HG03342 (cell line): ENCODE measurements around the gene OSBPL9.
"Not testable (repeated sequence)": the region's sequence is repeated elsewhere in the genome, so short reads cannot be mapped to it uniquely, and the experiment has no call there.

ENCODE experiments used
- ATAC-seq: cut with Tn5 transposase; IDR thresholded peaks from one replicate; pipeline ENCODE4 v1.9.1; 2021; ENCODE audit warnings: mild to moderate bottlenecking, moderate library complexity; ENCODE audit not compliant: unreplicated experiment

Gene OSBPL9

DNA sequence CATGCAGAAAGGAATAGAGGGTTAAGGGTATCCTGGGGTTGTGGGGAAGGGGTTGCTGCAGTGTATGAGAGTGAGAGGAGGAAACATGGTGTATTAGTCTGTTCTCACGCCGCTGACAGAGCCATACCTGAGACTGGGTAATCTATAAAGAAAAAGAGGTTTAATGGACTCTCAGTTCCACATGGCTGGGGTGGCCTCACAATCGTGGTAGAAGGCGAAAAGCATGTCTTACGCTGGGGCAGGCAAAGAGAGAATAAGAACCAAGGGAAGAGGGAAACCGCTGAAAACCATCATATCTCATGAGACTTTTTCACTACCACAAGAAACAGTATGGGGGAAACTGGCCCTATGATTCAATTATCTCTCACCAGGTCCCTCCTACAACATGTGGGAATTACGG lies 17.7 kb downstream of the OSBPL9 start:
- ATAC-seq: no peak

DNA sequence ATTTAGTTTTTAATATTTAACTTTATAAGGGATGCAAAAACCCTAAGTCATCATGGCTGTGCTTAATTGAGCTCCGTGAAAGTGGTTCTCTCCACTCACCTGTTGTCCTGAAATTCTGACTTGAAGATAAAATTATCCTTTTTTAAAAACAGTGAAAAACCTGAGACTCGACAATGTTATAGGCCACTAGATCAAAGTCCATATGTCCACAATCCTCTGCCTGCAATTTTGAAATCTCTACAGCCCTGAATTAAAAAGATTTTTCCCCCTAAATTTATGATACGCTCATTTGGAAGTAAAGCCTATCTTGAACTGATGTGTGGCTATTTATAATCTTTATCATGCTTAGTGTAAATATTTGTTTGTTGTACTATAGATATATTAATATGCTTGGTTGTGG lies 18.7 kb downstream of the OSBPL9 start:
- ATAC-seq: no peak

DNA sequence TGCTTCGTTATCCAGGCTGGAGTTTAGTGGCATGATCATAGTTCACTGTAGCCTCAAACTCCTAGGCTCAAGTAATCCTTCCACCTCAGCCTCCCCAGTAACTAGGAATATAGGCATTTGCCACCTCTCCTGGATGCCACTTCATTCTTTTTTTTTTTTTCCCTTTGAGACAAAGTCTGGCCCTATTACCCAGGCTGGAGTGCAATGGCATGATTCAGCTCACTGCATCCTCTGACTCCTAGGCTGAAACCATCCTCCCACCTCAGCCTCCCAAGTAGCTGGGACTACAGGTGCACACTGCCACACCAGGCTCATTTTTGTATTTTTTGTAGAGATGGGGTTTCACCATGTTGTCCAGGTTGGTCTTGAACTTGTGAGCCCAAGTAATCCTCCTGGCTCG lies 19.3 kb downstream of the OSBPL9 start:
- no peak for ATAC-seq

DNA sequence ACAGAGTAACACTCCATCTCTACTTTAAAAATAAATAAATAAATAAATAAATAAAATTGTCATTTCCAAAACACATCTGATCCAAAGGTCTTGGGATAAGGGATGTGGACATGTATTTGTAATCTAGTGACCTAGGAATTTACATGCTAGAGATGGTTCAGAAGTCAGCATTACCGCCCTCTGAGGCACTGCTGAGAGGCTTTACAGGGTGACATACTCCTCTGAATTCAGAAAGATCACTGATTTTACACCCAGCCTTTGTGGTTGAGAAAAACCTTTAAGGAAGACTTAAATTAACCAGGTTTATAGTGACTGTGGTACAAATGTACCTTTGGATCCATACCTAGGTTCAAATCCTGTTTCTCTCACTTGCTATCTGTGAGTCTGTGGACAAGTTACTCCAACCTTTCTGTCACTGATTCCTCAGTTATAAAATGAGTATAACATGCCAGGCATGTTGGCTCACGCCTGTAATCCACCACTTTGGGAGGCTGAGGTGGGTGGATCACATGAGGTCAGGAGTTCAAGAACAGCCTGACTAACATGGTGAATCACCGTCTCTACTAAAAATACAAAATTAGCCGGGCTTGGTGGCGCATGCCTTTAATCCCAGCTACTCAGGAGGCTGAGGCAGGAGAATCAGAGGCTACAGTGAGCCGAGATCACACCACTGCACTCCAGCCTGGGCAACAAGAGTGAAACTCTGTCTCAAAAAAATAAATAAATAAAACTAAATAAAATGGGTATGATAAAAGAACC lies 20.1 kb downstream of the OSBPL9 start:
- no peak for ATAC-seq

DNA sequence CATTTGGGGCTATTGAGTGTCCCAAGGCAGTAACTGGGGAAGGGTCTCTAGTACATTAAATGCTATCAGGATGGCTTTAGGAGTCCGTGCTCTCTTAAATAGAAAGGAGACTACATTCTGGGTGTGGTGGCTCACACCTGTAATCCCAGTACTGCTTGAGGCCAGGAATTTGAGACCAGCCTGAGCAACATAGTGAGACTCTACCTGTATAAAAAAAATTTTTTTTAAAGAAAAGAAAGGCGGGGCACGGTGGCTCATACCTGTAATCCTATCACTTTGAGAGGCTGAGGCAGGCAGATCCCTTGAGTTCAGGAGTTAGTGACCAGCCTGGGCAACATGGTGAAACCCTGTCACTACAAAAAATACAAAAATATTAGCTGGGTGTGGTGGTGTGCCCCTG lies 21.5 kb downstream of the OSBPL9 start:
- ATAC-seq: no peak

DNA sequence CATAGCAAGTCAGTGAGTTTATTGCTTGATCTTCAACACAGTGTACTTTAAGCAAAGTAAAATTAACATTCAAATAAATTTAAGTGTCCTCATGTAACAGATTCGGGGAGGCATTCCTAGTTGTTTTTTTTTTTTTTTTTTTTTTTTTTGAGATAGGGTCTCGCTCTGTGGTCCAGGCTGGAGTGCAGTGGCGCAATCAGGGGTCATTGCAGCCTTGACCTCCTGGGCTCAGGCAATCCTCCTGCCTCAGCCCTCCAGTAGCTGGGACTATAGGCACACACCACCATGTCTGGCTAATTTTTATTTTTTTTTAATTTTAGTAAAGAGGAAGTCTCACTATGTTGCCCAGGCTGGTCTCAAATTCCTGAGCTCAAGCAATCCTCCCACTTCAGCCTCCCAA lies 22.8 kb downstream of the OSBPL9 start:
- no peak for ATAC-seq

DNA sequence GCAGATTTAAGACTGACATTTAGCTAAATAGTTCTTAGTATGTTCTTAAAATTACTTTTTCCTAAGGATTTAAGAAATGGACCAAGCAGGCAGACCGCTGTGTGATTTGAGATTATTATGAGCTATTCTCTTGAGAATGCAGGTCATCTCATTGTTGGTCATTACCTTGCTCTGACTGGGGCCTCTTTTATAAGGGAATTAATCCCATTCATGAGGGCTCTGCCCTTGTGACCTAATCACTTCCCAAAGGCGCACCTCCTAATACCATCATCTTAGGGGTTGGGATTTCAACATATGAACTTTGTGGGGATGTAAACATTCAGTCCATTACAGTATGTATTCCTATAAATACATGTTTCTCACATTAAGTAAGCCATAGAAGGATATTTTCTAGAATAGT lies 24.2 kb downstream of the OSBPL9 start:
- no peak for ATAC-seq

DNA sequence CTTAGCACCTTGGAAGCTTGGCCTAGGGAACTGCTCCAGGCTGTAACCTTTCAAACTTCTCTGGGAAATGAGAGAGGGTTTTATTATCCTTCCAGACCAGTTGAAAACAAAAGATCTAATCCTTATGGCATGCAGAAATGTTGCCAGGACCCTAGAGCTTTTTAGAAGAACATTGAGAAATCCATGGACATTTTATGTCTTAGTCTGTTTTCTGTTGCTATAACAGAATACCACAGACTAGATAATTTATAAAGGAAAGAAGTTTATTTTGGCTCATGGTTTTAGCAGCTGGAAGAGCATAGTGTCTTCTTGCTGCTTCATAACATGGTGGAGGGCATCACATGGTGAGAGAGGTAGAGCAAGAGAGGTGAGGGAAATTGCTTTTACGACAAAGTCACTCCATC lies 25.8 kb downstream of the OSBPL9 start:
- no peak for ATAC-seq

DNA sequence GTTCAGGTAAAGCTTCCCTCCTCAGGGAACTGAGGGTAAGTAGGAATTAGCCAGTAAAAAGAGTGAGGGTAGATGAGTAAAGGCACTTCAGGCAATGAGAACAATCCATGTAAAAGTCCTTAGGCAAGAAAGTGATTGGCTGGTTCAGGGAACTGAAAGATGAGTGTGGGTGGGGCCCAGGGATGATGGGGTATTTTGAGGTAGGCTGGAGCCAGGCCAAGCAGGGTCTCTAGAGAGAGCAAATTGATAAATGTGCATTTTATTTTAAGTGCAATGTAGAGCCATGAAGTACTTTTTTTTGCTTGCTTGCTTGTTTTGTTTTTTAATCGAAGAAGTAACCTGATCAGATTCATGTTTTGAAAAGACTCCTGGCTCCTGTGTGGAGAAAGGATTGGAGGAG lies 26.5 kb downstream of the OSBPL9 start:
- no peak for ATAC-seq

DNA sequence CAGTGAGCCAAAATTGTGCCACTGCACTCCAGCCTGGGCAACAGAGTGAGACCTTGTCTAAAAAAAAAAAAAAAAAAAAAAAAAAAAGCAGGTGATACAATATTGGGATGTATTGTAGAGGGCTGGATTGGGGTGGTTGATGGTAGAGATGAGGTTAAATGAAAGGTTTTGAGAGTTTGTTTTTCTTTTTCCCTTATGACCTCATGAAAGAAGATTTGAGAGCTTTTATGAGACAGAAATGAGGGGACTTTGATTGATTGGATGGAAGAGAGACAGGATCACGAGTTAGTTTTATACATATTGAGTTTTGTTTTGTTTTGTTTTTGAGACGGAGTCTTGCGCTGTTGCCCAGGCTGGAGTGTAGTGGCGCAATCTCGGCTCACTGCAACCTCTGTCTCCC lies 27.1 kb downstream of the OSBPL9 start:
- ATAC-seq: no peak

DNA sequence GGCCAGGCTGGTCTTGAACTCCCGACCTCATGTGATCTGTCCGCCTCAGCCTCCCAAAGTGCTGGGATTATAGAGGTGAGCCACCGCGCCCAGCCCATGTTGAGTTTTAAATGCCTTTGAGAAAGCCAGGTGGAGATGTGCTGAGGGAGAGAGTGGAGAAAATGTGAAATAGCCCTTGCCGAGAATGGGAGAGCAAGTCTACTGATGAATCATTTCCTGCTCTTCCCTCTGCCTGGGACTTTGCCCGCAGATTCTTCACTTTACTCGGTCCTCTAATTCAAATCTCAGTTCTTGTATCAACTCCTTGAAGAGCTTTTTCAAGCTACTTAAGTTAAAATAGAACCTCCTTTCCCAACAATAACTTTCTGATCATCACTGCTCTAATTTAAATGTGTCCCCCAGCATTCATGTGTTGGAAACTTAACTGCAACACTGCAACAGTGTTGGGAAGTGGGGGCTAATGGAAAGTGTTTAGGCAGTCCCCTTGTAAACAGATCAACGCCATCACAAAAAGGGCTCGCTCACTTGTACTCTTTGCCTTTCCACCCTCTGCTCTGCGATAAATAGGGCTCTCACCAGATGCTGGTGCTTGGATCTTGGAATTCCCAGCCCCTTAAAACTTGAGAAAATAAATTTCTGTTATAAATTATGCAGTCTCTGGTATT lies 27.8 kb downstream of the OSBPL9 start:
- no peak for ATAC-seq

DNA sequence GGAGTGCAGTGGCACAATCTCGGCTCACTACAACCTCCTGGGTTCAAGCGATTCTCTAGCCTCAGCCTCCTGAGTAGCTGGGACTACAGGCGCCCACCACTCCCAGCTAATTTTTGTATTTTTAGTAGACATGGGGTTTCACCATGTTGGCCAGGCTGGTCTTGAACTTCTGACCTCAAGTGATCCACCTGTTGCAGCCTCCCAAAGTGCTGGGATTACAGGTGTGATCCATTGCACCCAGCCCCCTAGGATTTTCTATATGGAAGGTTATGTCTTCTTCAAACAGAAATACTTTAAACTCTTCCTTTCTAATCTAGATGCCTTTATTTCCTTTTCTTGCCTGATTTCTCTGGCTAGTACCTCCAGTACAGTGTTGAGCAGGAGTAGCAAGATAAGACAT lies 29.7 kb downstream of the OSBPL9 start:
- ATAC-seq: not testable (repeated sequence)

DNA sequence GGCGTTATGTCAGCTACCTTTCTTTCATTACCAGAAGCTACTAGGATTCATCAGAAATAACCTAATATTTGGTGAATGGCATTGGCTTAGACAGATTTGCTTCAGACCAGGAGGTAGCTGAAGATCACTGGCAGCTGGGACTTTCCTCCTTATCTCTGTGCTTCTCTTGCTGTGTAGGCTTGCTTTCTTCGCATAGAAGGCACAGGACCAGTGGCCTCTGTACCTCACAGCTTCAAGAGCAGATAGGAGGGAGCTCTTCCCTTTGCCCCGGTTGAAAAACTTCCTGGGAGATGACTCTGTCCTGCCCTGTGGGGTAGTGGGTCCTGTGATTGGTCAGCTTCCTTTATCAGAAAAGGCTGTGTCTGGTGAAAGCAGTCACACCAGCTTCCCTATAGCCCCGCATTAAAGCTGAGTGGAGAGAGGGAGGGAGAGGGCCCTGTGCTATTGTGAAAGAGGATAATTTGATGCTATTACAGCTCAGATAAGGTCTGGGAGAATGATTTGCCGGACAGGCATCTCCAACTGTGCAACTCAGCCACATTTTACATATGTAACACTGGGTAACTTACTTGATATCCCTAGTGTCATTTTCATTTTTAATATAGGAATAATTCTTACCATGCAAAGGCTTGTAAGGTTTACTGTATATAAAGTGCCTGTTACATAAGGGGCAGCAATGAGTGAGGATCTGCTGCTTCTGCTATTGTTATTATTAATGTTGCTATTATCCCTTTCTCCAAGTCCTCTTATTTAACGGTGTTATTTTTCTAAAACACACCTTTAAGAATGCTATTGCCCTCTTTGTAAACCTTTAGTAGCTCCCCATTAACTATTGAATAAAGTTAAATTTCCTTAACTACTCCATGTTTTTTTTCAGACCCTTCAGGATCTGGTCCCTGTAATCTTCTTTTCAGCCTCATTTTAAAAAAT lies 31.6 kb downstream of the OSBPL9 start:
- no peak for ATAC-seq

DNA sequence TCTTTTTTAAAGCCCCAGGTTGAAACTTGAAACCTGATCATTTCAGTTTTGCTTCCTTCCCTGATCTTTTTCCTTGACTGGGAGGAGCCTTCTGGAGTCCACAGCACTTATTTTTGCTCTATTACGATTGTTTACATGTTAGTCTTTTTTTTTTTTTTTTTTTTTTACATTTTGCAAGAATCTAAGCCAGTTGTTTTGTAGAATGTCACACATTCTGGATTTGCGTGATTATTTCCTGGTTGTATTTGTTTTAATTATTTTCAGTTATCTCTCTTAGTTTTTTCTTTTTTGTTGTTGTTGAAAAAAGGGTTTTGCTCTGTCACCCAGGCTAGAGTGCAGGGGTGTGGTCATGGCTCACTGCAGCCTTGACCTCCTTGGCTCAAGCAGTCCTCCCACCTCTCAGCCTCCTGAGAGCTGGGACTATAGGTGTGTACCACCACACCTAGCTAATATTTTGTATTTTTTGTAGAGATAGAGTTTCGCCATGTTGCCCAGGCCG lies 32.8 kb downstream of the OSBPL9 start:
- no peak for ATAC-seq

DNA sequence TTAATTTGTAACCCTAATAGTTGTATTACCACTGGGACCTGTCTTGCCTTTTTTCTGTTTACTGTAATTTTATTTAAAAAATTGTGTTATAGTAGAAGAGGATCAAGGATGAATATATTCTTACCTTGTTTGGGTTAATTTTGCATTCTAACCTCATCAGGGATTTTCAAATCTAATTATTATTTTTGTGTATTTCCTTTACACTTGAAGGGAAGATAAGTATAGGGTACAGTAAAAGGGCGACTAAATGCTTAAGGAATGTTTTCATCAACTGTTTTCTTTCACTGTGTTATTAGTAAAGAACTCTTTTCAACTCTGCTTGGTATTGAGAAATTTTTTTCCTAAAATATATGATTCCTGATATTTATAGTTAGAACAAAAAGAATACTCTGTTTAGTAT lies 33.3 kb downstream of the OSBPL9 start:
- no peak for ATAC-seq

DNA sequence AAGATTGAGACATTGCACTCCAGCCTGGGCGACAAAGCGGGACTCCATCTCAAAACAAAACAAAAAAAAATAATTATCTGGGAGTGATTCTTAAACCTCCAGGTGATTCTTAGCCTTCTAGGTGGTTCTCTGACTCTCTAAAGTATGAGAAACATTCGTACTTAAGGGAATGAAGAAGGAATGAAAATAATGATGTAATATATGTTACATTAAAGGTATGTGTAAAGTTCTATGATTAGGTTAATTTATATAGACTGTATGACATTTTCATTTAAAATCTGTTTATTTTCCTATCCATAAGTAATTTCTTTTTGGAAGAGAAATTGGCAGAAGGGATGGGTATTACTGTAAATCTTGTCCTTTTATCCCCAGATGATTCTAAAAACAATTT lies 34.7 kb downstream of the OSBPL9 start:
- no peak for ATAC-seq

DNA sequence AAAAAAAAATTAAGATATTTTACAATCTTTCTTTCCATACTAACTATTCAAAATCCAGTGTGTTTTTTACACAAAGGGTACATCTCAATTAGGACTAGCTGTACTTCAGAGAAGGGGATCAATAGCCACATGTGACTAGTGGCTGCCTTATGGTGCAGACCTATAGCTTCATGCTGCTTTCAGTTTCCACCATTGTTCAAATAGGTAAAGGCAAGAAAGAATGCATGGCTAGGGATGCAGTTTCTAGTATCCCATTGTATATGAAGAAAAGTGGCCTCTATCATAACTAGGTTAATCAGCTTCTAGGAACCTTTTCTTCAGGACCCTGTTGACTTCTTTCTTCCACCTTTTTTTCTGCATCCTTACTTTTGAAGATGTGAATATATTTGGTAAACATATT lies 35.7 kb downstream of the OSBPL9 start:
- no peak for ATAC-seq

DNA sequence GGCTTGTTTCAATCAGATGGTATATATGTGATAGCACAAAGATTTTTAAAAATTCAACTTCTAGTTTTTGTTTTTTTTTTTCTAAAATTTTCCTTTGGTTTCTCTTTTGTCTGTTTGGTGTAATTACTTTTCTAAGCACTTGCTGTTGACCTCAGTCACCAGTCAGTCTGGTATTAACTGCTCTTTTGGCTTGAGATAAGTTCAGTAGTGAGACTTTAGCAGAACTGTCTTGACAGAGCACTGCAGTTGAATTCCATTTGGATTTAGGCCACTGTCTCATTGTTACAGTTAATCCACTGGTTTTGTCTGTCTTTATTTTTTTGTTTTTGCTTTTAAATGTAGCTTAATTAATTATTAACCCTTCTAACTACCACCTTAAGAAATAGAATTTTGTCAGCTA lies 36.2 kb downstream of the OSBPL9 start:
- no peak for ATAC-seq

DNA sequence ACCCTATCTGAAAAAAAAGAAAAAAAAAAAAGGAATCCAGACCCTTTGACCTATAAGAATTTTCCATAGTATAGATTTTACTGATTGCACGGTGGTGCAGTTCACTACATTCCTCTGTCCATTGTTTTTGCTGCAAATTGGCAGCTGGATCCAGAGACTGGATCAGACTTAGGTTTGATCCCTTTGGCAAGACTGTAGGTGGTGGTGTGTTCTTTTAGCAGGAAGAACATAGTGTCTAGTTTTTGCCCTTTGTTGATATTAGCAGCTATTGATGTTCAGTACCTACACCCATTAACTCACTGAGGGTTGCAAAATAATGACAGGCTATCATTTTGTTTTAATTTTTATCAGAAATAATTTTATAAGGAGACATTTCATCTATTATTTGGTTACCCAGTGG lies 37.1 kb downstream of the OSBPL9 start:
- ATAC-seq: no peak

DNA sequence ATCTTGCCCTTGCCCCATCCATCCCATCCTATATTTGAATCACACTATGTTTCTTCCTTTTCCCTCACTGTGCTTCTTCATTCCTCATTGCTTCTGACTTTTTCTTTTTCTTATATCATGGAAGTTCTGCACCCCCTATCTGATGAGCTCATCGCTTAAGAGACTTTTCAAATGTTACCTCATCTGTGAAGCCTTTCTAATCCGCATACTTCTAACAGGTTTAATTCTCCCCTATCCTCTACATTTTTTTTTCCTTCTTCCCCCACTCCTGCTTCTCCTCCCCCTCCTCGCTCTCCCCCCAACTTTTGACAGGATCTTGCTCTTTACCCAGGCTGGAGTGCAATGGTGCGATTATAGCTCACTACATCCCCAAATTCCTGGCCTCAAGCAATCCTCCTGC lies 39.5 kb downstream of the OSBPL9 start:
- no peak for ATAC-seq

DNA sequence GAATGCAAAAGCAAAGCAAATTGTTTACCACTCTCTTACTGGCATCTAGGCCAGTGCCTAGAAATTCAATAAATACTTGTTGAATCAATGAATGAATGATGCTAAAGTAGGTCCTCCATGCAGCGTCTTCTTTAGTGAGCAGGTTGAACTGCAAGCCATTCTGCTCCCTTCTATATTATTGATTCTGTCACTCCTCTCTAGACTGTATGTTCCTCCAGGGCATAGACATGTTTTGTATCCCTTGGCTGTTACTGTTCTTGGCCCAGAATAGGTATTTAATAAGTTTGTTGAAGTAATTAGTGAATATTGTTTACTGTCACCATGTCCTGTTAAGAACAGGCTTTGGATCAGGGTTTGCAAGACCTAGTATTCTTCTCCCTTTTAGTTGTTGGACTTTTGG lies 43.7 kb downstream of the OSBPL9 start:
- no peak for ATAC-seq
